LHCN-M2 (cell line): ENCODE results near the gene SMARCD2. TPM values are rescaled to one million over a fixed set of nuclear protein-coding genes. Genes with fewer than 3 reads are reported as not detected.

Experiments used
- DNase-seq: peaks from one replicate; pipeline ENCODE4 v3.0.0-alpha.2; 2012; ENCODE audit warnings: low read depth
- total RNA-seq: library from RNA; depleted of rRNA; stranded (reverse); fragments of >200 nt; gene quantifications from 2 replicates; pipeline ENCODE4 v1.2.3, GENCODE V29; 2014

Gene SMARCD2
- total RNA-seq, 1 experiment from 2014 or later, result 94.3 TPM

- DNase-seq, result no peak
These were observed 10.8 kb upstream of the SMARCD2 start for GRCh38 chr17:63853260-63853659.

- DNase-seq, result no peak
These were observed 7.9 kb upstream of the SMARCD2 start for GRCh38 chr17:63850401-63850800.

GRCh38 chr17:63848834-63849689 lies 6.6 kb upstream of the SMARCD2 start:
- DNase-seq, result peak; percentile 74

- DNase-seq, result no peak
These were observed 5.2 kb upstream of the SMARCD2 start for GRCh38 chr17:63847525-63848249.

- no peak for DNase-seq
These were observed 3.0 kb upstream of the SMARCD2 start for GRCh38 chr17:63845509-63845908.

- peak; percentile 26 for DNase-seq
These were observed 1.6 kb upstream of the SMARCD2 start for GRCh38 chr17:63843910-63844677.

GRCh38 chr17:63843387-63843888 lies 953 bp upstream of the SMARCD2 start:
- peak; percentile 81 for DNase-seq

GRCh38 chr17:63842173-63842539 lies 329 bp downstream of the SMARCD2 start:
- DNase-seq, result no peak

GRCh38 chr17:63841350-63842172 lies 924 bp downstream of the SMARCD2 start:
- DNase-seq, result peak; percentile 54

- no peak for DNase-seq
These were observed 1.7 kb downstream of the SMARCD2 start for GRCh38 chr17:63840591-63841349.

GRCh38 chr17:63838631-63839171 lies 3.8 kb downstream of the SMARCD2 start:
- DNase-seq, result peak; percentile 20

GRCh38 chr17:63837962-63838600 lies 4.4 kb downstream of the SMARCD2 start:
- DNase-seq, result no peak

GRCh38 chr17:63837480-63837879 lies 5.0 kb downstream of the SMARCD2 start:
- DNase-seq, result no peak

- no peak for DNase-seq
These were observed 5.7 kb downstream of the SMARCD2 start for GRCh38 chr17:63836811-63837210.

GRCh38 chr17:63835167-63835720 lies 7.2 kb downstream of the SMARCD2 start:
- no peak for DNase-seq

GRCh38 chr17:63834431-63835166 lies 7.9 kb downstream of the SMARCD2 start:
- DNase-seq, result peak; percentile 88

GRCh38 chr17:63833741-63834373 lies 8.6 kb downstream of the SMARCD2 start:
- DNase-seq, result no peak
